ENCODE data around the gene IL26. TPM values are rescaled to one million over a fixed set of nuclear protein-coding genes. Genes with fewer than 3 reads are reported as not detected.
"Not testable (repeated sequence)": the region's sequence is repeated elsewhere in the genome, so short reads cannot be mapped to it uniquely, and the experiment has no call there.

IL26 gene
- total and polyA plus RNA-seq, 2 of the 4 experiments (the other 2 are of a cell fraction): not detected

DNA sequence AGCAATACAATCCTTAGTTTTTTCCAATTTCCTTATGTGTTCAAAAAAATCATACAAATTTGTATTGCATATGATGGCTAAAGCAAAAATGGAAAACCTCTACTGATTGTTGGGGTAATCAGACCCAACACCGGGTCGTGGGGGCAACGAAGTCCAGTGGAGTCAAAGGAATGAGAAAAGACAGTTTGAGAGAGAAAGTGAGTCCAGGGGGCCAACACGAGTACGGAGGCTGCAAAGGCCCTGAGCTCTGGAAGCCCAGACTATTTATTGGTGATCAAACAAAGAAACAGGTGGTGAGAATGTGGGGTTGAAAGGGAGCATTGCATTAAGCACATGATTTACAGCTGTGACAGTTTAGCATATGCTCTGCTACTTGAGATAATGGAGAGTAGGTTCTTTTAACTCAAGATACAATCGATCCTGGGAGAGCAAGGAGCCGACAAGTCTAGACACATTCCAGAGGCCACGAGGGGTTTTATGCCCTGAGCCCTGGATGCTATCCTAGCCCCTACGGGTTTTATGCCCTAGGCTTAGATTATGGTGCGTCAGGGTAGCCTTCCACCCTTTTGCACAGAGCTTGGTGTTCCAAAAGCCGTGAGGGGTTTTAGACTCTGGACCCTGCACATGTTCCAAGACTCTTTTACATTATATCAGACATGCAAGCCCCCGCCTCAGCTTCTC, 16.4 kb downstream of the IL26 start:
- WGBS, 2 experiments (ENCODE audit: extremely low coverage in 2 of 2, insufficient read length in 1 of 2): no CpG with 5 or more reads among the region's 12 CpGs

More for the DNA sequence above, 16.4 kb downstream of the IL26 start:
- ATAC-seq (ENCODE audit: low read depth); H4K8ac ChIP-seq (ENCODE audit: low read depth in 2 of 2, low read length in 2 of 2); H2BK5ac ChIP-seq (ENCODE audit: low read depth, low read length, poor library complexity, severe bottlenecking); H3K4me3 ChIP-seq (ENCODE audit: insufficient read depth, low read depth, low read length); H3K9me3 ChIP-seq (ENCODE audit: control insufficient read depth, insufficient read depth, low read length); CTCF ChIA-PET; H3K4ac ChIP-seq (ENCODE audit: low read depth, low read length); H3K23ac ChIP-seq (ENCODE audit: low read depth, low read length); H2AFZ ChIP-seq (replicated peaks; ENCODE audit: low read length, poor library complexity); DNase-seq; H2AK9ac ChIP-seq (replicated peaks; ENCODE audit: low read depth, low read length, poor library complexity); H3K14ac ChIP-seq (replicated peaks; ENCODE audit: low read depth, low read length); intact Hi-C loops (cut with micrococcal nuclease); H4K20me1 ChIP-seq (ENCODE audit: insufficient read depth, low read length); H4K91ac ChIP-seq (ENCODE audit: insufficient read depth, low read depth, low read length); H3K27me3 ChIP-seq (ENCODE audit: control insufficient read depth, insufficient read depth, low read length); H3K4me1 ChIP-seq (ENCODE audit: control insufficient read depth, insufficient read depth, low read length); H2BK15ac ChIP-seq (ENCODE audit: low read depth, low read length); H4K5ac ChIP-seq (ENCODE audit: low read depth, low read length); H3K36me3 ChIP-seq (ENCODE audit: control insufficient read depth, insufficient read depth, low read length); H2BK20ac ChIP-seq (ENCODE audit: low read depth, low read length); H3K56ac ChIP-seq (ENCODE audit: extremely low read depth, insufficient read depth, low read length); H3K9me1 ChIP-seq (ENCODE audit: insufficient read depth, low read length); H2BK120ac ChIP-seq (ENCODE audit: low read depth, low read length); POLR2A ChIA-PET (ENCODE audit: unreplicated experiment); H3K18ac ChIP-seq (ENCODE audit: low read depth, low read length); BruUV-seq (replicated peaks); H2AK5ac ChIP-seq (ENCODE audit: low read depth, low read length); in situ Hi-C loops (cut with MboI; ENCODE audit: low sequenced_read_pairs); H3K4me2 ChIP-seq (ENCODE audit: low read depth, low read length); H3K9ac ChIP-seq (ENCODE audit: low read depth, low read length); H3K27ac ChIP-seq (ENCODE audit: insufficient read depth, low read length); H3K79me1 ChIP-seq (ENCODE audit: low read depth in 1 of 2, low read length in 2 of 2): not testable (repeated sequence)
- dilution Hi-C loops (cut with HindIII; ENCODE audit: low sequenced_read_pairs, unreplicated experiment): loop anchor here (25.0 kb wide), 1 partner anchor 103 kb away; no protein-coding TSS in a partner anchor
